SIG-M5 (cell line): ENCODE data around the gene HEBP1.
A peak's percentile ranks its signal among the peaks of the same experiment; 100 is the strongest.
"Not testable (repeated sequence)": the region's sequence is repeated elsewhere in the genome, so short reads cannot be mapped to it uniquely, and the experiment has no call there.

Experiments
- DNase-seq: peaks from one replicate; lab custom pipeline; 2025; lab: John Stamatoyannopoulos, UW

HEBP1 gene, protein sequence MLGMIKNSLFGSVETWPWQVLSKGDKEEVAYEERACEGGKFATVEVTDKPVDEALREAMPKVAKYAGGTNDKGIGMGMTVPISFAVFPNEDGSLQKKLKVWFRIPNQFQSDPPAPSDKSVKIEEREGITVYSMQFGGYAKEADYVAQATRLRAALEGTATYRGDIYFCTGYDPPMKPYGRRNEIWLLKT

DNA sequence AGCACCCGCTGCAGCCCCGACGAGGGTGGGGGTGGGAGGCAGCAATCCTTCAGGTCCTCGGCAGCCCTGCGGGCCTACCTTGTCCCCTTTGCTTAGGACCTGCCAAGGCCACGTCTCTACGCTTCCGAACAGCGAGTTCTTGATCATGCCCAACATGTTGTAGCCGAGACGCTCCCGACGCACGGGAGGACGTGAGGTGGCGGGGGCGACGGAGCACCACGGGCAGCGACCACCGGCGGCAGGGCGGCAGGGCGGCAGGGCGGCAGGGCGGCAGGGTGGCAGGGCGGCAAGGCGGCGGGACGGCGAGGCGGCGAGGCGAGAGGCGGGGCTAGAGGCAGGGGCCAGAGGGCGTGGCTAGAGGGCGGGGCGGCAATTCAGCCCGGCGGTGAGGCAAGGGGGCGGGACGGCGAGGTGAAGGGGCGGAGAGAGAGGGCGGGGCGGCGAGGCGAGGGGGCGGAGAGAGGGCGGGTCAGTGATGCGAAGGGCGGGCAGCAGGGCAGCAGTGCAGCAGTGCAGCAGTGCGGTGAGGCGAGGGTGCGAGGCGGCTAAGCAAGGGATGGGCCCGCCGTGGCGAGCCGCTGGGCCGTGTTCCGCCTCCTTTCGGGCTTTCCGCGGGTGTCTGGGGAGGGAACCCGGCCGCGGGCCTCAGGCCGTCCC lies at the start of gene HEBP1:
TSS of gene HEBP1 (minus strand) at position 307 of the 657 bp plus-strand sequence. CDS start at position 156, 151 bp downstream.
- peak; percentile 14 for DNase-seq

DNA sequence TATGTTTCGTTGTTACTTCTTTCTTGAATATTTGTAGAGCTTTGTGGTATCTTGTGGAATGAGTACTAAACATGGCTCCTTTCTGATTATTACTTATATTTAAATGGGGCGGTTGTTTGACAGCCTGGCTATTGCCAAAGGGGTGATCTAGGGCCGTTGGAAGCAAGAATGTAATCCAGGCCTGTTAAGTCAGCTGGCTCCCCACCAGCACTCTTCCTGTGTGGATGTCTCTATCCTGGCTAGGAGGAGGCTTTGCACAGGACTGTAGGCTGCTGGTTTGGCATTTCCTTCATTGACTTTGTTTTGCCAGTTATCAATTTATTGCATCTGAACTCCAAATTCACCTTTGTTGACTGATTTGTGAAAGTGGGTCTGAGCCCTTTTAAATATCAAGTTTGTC lies 49.8 kb upstream of the HEBP1 start:
- no peak for DNase-seq

DNA sequence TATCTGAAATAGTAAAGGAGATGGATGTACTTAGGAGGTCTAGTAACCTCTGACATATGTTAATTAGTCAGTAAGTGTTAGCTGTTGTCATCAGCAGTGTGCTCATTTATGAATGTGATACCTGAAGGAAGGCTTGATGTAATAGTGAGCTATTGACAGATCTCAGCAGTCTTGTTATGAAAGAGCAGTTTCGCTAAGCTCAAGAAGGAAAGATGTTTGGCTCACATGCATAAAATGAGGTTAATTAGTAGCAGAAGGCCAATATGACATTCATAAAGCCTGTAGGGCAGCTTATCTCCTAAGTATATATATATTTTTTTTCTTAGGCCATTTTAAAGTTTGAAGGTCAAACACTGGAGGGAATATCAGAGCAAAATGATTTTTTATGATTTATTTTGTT lies 46.9 kb upstream of the HEBP1 start:
- no peak for DNase-seq

DNA sequence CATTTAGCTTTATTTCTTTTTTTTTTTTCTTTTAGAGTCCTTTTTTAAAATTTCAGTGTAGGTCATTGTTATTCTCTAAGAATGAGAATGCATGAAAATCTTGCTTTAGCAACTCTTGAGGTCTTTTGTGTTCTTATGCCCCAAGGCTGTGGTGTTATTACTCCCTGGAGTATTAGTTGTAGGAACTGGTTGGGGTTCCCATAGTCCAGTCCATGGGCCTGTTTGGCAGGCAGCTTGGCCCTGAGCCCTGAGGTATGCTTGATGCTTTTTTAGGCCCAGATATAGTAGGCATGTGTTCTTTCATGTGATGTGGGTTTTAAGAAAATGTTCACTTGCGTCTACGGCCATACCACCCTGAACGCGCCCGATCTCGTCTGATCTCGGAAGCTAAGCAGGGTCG lies 45.8 kb upstream of the HEBP1 start:
- DNase-seq = no peak

DNA sequence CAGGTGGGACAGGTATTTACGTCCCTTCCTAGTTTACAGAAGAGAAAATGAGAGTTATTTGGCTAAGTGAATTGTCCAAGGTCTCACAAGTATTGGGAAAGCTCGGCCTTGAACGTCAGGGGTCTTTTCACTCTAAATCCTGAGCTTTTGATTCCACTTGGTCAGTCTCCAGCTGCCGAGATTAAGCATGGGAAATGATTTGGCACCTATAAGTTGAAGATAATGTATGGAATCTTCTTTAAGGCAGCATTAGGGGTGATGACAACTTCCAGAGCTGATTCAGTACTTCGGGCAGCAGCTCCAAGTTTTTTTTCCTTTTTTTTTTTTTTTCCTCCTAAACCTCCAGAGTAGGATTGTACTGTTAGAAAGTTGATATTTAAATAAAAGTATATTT lies 44.8 kb upstream of the HEBP1 start:
- no peak for DNase-seq

DNA sequence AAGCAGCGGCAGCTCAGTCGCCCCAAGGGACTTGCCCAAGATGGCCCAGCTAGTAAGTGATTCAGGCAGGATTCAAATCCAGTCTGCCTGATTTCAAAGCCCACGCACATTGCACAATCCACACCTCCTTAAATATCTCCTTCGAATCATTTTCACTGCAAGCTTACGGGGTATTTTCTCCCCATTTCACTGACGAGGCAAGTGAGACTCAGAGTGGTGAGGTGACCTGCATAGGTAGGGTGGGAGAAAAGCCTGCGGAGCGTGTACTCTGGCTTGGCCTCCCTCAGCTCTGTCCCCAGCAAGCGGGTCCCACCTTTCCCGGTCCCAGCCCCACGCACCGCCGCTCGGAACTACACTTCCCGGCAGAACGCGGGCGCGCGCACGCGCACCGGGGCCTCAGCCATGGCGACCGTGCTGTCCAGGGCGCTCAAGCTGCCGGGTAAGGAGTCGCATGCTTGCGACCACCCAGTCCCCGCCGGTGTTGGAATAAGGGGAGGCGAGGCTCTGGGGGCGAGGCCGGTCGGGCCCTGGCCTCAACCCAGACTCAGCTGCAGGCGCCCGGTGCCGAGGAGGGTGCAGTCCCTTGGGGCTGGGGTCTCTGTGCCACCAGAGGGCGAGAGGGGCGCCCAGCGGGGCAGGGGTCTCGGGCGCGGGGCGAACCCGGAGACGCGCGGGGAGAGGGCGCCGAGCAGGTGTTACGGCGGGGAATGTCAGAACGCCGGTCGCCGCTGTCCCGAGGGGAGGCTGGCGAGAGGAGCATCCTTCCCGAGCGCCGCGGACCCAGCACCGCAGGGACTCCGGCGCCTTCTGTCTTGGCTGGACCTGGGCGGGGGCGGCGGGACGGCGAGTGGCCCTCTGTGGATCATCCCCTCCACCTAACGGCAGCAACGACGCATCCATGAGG lies 44.2 kb upstream of the HEBP1 start, which contains the start of gene FAM234B:
TSS of gene FAM234B (plus strand) at position 380 of the 904 bp plus-strand sequence. CDS start at position 403, 23 bp downstream.
- DNase-seq = no peak

DNA sequence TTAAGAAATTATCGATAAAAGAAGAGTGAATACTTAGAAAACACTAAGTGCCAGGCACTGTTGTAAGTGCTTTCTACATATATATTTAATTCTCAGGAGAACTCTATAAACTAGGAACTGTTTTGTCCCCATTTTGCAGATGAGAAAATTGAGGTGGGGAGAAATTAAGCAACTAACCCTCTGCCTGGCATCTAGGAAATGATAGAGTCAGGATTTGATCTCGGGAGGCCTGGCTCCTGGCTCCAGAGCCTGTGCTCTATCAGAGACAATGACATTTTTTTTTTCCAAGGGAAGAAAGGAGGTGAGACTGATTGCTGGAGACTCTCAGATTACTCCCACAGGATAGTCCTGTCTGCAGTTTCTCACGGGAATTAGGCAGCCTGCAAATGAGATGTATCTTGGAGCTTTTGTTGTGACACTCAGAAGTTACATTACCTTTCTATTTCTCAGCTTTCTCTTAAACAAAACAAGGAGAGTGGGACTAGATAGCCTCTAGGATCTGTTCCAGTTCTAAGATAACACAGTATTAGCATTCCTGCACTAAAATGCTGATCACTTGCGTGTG lies 42.7 kb upstream of the HEBP1 start:
- no peak for DNase-seq

DNA sequence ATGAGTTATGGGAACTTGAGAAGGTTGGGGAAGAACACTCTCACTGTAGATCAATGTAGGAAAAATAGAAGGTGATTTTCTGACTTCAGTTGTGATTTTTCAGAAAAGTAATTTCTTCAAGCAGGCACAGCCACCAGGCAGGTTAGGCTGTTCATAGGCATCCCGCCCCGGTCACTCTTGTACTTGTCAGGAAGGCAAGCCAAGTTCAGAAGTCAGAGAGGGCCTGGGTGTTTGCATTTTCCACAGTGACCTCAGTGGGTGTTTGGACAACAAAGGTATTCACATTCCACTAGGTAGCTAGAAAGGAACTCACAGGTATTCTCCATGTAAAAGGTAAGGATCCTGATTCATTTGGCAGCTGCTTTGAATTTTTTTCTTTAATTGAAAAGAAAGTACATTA lies 41.2 kb upstream of the HEBP1 start:
- no peak for DNase-seq

DNA sequence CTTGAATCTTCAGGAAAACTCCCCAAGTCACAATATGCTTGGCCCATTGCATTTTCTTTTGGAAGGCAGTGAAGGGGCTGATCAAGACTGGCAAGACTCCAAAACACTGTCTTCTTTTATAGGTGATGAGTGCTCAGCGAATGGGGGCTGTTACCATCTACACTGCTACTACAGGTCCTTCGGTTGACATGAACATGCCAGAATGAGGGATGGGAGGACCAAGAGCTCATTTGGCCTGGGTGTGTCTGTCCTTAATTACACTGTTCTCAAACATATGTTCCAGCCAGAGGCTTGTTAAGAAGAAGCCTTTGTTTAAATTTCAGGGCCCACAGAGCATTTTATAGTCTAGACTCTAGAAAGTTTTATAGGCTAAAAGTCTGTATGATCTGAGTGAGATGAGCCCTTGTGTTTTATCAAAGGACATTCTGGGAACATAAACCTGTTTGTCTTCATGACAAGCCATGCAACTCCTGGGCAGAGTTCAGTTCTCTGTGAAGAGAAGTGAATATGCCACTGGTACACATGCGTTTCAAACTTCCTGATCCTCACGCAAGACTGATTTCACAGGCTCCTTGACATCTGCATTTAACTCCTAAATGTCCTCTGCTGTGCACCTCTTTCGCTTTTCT lies 39.4 kb upstream of the HEBP1 start:
- DNase-seq = no peak

DNA sequence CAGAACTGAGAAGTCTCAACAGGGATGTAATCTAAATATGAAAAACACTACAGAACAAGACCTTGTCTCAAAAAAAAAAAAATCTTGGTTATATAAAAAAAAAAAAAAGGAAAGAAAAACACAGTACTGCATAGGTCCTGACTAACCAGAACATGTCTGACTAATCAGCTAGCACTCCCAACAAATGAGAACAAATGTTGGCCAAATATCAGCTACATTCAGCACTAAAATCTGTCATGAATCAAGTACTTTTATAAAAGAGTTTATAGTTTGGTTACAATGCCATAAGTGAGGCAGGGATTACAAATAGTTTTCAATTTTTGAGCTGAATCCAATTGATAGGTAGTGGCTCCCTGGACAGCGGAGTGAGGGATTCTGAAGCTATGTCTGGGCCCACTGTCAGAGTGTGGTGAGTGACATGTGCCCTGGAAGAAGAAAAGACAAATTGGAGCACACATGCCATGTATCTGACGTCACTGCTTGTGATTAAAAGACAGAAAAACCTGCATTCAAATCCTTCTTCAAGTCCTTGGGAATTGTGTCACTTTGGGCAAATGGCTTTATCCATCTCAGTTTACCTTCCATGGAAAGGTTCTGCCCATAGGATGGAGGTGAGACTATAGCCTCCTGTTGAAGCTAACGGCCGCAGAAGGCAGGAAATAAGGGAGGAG lies 38.6 kb upstream of the HEBP1 start:
- no peak for DNase-seq

DNA sequence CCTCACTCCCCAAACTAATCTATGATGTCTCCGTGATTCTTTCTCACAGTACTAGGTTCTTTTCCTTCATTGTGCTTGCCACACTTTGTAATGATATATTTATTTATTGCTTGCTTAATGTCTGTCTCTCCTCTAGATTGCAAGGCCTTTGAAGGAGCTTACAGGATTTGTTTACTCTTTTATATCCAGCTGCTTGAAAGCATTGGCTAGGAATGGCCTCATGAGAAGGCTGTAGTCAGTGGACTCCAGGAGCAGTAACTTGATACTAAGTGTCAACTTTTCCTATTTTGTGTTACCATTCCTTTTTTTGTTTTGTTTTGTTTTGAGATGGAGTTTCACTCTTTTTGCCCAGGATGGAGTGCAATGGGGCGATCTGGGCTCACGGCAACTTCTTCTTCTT lies 36.8 kb upstream of the HEBP1 start:
- DNase-seq = no peak

DNA sequence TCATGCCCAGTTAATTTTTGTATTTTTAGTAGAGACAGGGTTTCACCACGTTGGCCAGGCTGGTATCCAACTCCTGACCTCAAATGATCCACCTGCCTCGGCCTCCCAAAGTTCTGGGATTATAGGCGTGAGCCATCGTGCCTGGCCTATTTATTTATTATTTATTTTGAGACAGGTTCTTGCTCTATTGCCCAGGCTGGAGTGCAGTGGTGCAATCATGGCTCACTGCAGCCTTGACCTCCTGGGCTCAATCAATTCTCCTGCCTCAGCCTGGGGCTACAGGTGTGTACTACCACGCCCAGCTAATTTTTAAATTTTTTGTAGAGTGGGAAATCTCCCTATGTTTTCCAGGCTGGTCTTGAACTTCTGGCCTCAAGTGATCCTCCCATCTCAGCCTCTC lies 35.3 kb upstream of the HEBP1 start:
- not testable (repeated sequence) for DNase-seq

DNA sequence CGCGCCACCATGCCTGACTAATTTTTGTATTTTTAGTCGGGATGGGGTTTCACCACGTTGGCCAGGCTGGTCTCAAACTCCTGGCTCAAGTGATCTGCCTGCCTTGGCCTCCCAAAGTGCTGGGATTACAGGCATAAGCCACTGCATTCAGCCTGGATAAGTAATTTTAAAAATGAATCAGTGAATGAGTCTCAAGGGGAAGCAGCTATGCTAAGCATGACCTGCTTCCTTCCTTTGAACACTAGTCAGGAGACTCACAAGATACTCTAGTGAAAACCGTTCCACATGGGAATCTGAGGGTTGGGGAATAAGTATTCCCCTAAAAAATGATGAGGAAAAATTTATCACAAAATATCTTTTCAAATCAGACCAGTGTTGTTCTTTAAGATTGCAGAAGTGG lies 33.4 kb upstream of the HEBP1 start:
- DNase-seq = no peak

DNA sequence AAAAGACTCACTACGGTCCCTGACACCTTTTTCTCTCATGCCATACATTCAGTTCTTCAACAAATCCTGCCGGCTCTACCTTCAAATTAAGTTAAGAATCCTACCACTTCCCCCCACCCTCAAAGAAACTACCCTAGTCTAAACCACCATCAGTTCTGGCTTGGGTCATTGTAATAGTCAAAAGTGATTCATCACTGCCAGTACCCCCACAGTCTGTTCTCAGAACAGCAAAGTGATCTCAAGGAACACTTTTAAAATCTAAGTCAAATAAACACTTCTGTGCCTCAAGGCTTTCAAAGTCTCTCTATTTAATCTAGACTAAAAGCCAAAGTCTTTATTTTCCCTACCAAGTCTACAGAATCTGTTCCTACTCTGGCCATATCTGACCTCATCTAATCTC lies 32.1 kb upstream of the HEBP1 start:
- DNase-seq = no peak

DNA sequence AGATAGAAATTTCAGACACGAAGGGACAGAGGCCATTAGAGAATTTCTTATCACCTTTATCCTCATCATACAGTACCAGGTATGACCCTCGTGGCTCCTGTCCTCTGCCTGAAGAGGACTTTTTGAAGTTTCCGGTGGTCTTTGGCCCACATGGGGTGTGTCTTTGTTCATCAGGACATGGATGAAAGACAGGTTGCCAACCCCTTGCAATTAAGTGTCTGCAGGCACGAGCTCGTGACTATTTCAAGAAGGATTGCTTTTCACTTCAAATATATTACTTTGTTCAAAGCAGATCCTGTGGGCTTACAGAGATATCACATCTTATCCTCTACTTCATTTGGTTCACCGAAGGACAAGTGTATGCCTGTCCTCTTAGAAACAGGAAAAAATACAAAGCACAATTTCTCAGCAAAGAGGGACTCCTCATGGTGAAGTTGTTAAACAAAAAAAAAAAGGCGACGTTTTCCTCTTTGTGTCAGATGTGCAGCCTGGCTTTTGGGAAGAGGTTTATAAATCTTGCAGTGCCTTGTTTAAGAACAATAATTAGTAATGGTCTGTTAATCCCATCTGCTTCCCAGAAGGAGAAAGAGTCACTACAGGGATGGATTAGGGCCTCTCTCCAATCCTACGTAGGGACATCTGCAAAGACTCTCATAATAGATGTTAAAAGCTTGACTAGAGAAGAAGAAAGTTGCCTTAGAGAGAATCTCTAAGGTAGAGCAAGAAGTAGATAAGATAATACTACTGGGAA lies 30.7 kb upstream of the HEBP1 start:
- no peak for DNase-seq

DNA sequence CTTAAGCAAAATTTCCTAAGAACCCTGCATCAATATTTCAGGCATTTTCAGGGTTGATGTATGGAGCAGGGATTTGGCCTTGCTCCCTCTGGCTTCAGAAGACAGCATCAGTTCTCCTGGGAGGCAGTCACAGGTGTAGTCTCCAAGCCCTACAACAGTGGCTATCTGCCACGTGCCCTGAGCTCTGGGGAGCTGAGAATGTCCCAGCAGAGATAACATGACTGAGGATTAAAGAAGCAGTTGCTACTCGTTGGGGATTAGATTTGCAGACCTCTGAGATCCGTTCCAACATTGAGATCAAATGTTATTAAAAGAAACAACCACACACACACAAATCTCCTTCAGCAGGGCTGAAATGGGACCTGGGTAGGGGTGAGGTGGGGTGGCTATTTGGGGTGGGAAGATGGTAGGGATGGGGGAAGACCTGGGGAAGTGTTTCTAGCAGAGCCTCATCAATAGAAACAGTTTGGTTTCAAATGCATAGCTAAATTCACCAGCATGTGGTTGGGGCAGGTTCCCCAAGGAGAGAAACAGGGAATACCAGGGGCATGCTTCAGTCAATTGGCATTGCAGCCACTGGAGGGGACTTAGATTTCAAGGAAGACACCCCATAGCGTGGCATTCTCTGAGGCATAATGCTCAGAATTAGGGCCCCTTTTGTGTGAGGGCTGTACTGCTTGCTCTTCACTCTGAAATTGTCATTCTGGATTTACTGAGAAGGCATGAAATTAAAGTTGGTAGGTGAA lies 28.9 kb upstream of the HEBP1 start:
- no peak for DNase-seq

DNA sequence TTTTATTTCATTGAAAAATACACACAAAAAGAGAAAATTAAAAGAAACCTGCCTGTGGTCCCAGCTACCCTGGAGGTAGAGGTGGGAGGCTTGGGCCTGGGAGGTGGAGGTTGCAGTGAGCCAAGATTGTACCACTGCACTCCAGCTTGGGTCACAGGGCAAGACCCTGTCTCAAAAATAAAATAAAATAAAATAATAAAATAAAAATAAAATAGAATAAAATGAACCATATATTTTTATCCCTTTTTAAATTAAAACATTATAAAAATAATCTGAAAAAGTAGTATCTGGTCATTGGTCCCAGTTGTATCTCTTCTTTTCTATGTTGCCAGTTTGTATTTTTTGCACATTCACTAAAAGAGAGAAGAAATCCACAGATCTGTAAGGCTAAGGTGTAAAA lies 27.4 kb upstream of the HEBP1 start:
- DNase-seq = no peak

DNA sequence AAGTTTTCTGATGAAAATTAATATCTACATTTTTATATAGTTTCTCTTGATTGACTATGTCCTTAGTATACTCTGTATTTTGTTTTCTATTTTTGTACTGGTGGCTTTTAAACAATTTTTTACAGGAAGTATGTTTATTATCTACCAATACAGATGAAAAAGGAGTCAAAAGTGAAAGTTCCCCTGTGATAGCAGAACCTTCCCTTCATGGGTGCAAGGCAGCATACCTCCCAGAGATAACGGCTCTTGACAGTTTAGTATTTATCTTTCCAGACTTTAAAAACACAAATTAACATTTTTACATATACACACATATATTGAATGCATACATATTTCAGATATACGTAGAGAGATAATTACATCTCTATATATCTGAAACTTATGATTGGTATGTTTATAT lies 27.0 kb upstream of the HEBP1 start:
- no peak for DNase-seq

DNA sequence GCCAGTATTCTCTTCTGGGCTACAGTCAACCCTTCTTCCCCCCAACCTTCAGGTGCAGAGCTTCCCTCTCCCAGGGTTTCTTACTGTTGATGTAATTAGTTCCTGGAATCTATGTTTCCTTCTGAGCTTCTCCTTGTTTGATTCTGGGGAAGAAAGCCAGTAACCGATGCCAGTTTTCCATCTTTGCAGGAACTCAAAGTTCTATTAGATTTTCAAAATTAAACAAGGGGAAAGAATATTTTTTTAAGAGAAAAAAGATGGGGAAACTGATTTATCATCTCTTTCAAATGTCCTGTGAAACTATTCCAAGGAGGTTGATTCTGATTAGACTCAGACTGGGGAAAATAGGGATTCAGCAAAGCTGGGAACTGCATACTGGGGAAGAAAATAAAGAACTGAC lies 26.2 kb upstream of the HEBP1 start:
- DNase-seq = no peak

DNA sequence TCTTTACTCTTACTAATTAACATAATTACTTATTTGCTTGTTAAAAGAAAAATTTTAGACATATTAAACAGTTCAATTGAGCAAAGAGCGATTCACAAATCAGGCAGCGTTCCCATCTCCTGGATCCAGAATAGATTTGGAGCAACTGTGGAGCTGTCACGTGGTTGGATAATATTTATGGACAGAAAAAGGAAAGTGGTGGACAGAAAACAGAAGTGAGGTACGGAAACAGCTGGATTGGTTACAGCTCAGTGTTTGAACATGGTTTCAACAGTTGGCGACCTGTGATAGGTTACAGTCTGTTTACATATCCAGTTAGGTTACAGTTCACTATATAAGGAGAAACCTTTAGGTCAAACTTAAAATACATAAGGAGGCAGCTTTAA lies 24.5 kb upstream of the HEBP1 start:
- DNase-seq = no peak
